Rectal smooth muscle tissue (tissue), 1 donor: ENCODE data around the gene CDKN3.

ENCODE experiments used
- H3K27ac ChIP-seq: one replicate; pipeline ENCODE4 v1.7.0; 2013; ENCODE audit warnings: low read depth, low read length, inconsistent platforms
- H3K27me3 ChIP-seq: one replicate; pipeline ENCODE4 v1.7.0; 2013; ENCODE audit warnings: low read length; ENCODE audit not compliant: control insufficient read depth, insufficient read depth
- H3K36me3 ChIP-seq: one replicate; pipeline ENCODE4 v1.7.0; 2013; ENCODE audit warnings: low read length; ENCODE audit not compliant: control insufficient read depth, insufficient read depth
- H3K4me1 ChIP-seq: one replicate; pipeline ENCODE4 v1.7.0; 2013; ENCODE audit warnings: low read length; ENCODE audit not compliant: control insufficient read depth, insufficient read depth
- H3K4me3 ChIP-seq: one replicate; pipeline ENCODE4 v1.7.0; 2013; ENCODE audit warnings: low read length
- H3K9ac ChIP-seq: one replicate; pipeline ENCODE4 v1.7.0; 2013; ENCODE audit warnings: low read length

Gene CDKN3

GRCh38 chr14:54396493-54397335, at the start of gene CDKN3:
Gene CDKN3, plus strand, starts transcription at chr14:54397007. Its CDS starts 62 bp downstream, at chr14:54397069.
- Histone ChIP-seq H3K27ac (no peak within 1 kb of the TSS), H3K27me3 (no peaks in the 10 kb centered on the region), H3K9ac (peak within 1 kb of the TSS; percentile 77)

DNA sequence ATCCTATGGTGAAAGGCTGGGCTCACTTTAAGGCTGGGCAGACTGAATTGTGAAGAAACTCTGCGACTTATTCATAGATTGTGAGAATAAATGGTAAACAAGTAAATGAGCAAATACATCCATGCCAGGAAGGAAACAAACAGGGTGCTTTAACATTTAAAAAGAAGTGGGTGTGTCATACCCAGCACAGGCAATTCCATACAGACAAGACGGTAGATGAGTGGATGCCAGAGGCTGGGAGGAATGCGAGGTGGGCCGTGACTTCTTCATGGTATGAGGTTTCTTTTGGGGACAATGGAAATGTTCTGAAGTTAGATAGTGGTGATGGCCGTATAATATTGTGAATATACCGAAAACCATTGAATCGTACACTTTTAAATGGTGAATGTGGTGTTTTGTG, 49.8 kb upstream of the CDKN3 start:
- Histone ChIP-seq H3K27me3 (no peaks in the 10 kb centered on the region), H3K4me3 (no peak overlapping the region), H3K4me1 (no peaks in the 10 kb centered on the region), H3K9ac (no peak overlapping the region), H3K27ac (no peak overlapping the region), H3K36me3 (no peaks in the 10 kb centered on the region)

More at GRCh38 chr14:54396493-54397335, at the start of gene CDKN3:
- H3K4me3 ChIP-seq = peak within 1 kb of the TSS; percentile 91
- peaks cover 4% of the 10 kb centered on the region for H3K4me1 ChIP-seq
- H3K36me3 ChIP-seq = no peaks in the 10 kb centered on the region

- Histone ChIP-seq H3K27me3 (no peaks in the 10 kb centered on the region), H3K9ac (no peak overlapping the region), H3K4me1 (no peaks in the 10 kb centered on the region), H3K4me3 (no peak overlapping the region), H3K36me3 (no peaks in the 10 kb centered on the region), H3K27ac (no peak overlapping the region)
Measured at GRCh38 chr14:54348001-54348611, 48.7 kb upstream of the CDKN3 start.

- H3K4me1 ChIP-seq = no peaks in the 10 kb centered on the region
- no peaks in the 10 kb centered on the region for H3K27me3 ChIP-seq
- H3K4me3 ChIP-seq = no peak overlapping the region
- no peaks in the 10 kb centered on the region for H3K36me3 ChIP-seq
- H3K27ac ChIP-seq = no peak overlapping the region
- no peak overlapping the region for H3K9ac ChIP-seq
Measured at GRCh38 chr14:54348923-54349620, 47.7 kb upstream of the CDKN3 start.

DNA sequence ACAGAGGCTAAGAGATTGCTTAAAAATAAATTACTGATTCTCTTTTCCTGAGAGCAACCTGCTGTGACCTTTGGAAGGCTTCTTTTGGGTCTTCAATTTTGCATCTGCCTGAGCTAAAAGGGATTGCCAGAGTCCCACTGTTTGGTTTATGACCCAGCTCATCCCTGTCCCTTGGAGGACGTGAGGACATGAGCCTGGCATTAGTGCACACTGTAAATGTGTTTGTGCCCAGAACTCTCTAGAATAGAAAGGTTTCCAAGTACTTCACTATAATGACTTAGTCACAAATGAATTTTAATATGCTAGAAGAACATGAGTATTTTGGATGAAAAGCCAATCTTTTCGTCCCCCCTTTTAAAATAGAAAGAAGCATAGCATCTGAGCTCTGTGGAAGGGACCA, 47.1 kb upstream of the CDKN3 start:
- Histone ChIP-seq H3K27me3 (no peaks in the 10 kb centered on the region), H3K4me1 (no peaks in the 10 kb centered on the region), H3K36me3 (no peaks in the 10 kb centered on the region), H3K27ac (no peak overlapping the region), H3K4me3 (no peak overlapping the region), H3K9ac (no peak overlapping the region)

DNA sequence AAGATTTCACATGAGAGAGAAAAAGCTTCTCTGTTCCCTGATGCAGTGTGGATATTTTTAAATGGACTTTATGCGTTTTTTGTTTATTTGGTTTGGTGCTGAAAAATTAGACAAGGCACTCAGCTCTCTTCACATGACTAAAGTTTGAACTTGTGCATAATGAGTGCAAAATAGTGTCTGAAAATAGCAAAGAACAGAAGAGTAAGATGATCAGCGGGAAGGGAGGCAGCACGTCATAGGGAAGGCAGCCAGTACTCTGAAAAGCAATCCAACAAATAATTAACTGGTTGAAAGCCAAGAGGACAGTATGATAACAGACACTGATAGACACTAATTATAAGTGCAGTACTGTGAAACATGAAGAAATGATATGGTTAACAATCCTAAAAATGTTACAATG, 46.6 kb upstream of the CDKN3 start:
- no peaks in the 10 kb centered on the region for H3K36me3 ChIP-seq
- H3K9ac ChIP-seq = no peak overlapping the region
- H3K4me1 ChIP-seq = no peaks in the 10 kb centered on the region
- H3K27ac ChIP-seq = no peak overlapping the region
- H3K4me3 ChIP-seq = no peak overlapping the region
- H3K27me3 ChIP-seq = no peaks in the 10 kb centered on the region

DNA sequence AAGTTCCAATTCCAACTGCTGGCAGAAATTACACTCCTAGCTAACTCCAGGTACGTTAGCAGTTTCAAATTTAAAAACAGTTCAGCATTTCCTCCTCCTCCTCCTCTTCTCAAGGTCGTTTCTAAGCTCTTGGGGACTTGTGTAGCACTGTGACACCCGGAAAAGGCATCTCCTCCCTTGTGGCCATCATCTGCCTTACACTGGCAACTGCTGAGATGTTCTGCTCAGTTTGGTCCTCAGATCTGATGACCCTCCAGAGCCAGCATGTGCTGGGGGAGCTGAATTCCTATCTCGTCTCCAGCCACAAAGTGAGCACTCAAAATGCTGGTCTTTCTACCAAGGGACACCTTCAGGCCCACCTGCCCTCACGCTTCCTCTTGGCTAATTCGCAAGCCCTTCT, 43.5 kb upstream of the CDKN3 start:
- H3K4me3 ChIP-seq = no peak overlapping the region
- no peaks in the 10 kb centered on the region for H3K27me3 ChIP-seq
- H3K27ac ChIP-seq = no peak overlapping the region
- no peaks in the 10 kb centered on the region for H3K4me1 ChIP-seq
- no peaks in the 10 kb centered on the region for H3K36me3 ChIP-seq
- H3K9ac ChIP-seq = no peak overlapping the region

DNA sequence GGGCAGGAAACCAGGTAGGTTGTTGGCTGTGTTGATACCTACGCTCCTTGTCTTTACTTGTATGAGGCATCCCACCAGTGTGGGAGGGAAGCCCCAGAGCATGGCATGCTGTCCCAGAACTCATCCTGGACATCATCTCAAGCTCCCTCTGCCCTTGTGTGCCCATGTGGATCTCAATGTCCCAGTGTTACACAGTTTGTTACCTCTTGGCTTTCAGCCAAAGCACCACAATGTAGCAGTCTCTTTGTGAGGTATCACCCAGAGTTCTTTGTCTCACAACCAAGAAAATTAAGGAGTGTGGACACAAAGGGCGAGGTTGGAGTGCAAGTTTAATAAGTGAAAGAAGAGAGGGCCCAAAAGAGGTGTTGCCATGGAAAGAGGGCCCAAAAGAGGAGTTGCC, 43.1 kb upstream of the CDKN3 start:
- H3K36me3 ChIP-seq = no peaks in the 10 kb centered on the region
- H3K4me3 ChIP-seq = no peak overlapping the region
- H3K9ac ChIP-seq = no peak overlapping the region
- H3K27ac ChIP-seq = no peak overlapping the region
- no peaks in the 10 kb centered on the region for H3K27me3 ChIP-seq
- H3K4me1 ChIP-seq = no peaks in the 10 kb centered on the region

- H3K27me3 ChIP-seq = no peaks in the 10 kb centered on the region
- H3K4me3 ChIP-seq = no peak overlapping the region
- H3K27ac ChIP-seq = no peak overlapping the region
- H3K9ac ChIP-seq = no peak overlapping the region
- H3K36me3 ChIP-seq = no peaks in the 10 kb centered on the region
- no peaks in the 10 kb centered on the region for H3K4me1 ChIP-seq
Measured at GRCh38 chr14:54354096-54354495, 42.7 kb upstream of the CDKN3 start.

DNA sequence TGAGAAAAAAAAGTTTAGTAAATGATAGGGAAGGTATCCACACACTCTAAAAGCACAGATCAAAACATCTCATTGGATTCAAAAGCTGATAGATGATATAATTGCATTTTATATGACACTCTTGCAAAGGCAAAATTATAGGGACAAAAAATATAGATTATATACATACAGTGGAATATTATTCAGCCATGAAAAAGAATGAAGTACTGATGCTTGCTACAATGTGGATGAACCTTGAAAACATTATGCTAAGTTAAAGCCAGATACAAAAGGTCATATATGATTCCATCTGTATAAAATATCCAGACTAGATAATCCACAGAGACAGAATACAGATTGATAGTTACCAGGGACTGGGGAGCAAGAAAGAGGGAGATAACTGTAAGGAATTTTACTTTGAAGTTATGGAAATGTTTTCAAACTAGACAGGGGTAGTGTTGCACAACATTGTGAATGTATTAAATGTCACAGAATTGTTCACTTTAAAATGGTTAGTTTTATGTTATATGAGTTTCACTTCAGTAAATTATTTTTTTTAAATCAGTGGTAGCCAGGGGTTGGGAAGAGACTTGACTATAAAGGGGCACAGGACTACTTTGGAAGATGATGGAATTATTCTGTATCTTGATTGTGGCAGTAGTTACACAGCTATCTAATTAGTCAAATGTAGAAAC, 41.7 kb upstream of the CDKN3 start:
- no peak overlapping the region for H3K9ac ChIP-seq
- no peak overlapping the region for H3K4me3 ChIP-seq
- no peak overlapping the region for H3K27ac ChIP-seq
- H3K27me3 ChIP-seq = no peaks in the 10 kb centered on the region
- H3K36me3 ChIP-seq = no peaks in the 10 kb centered on the region
- H3K4me1 ChIP-seq = no peaks in the 10 kb centered on the region

- H3K36me3 ChIP-seq = no peaks in the 10 kb centered on the region
- no peak overlapping the region for H3K27ac ChIP-seq
- H3K27me3 ChIP-seq = no peaks in the 10 kb centered on the region
- no peak overlapping the region for H3K9ac ChIP-seq
- H3K4me1 ChIP-seq = no peaks in the 10 kb centered on the region
- H3K4me3 ChIP-seq = no peak overlapping the region
Measured at GRCh38 chr14:54355698-54356097, 41.1 kb upstream of the CDKN3 start.

- Histone ChIP-seq H3K4me1 (no peaks in the 10 kb centered on the region), H3K36me3 (no peaks in the 10 kb centered on the region), H3K4me3 (no peak overlapping the region), H3K9ac (no peak overlapping the region), H3K27ac (no peak overlapping the region), H3K27me3 (no peaks in the 10 kb centered on the region)
Measured at GRCh38 chr14:54356172-54356571, 40.6 kb upstream of the CDKN3 start.
